Smooth muscle cell (in vitro differentiated cells): ENCODE data around the gene GTF3C5. TPM values are rescaled to one million over a fixed set of nuclear protein-coding genes. Genes with fewer than 3 reads are reported as not detected.
"Not testable (repeated sequence)": the region's sequence is repeated elsewhere in the genome, so short reads cannot be mapped to it uniquely, and the experiment has no call there.

Experiments used
- DNase-seq: peaks from one replicate; lab custom pipeline; 2025; ENCODE audit not compliant: unreplicated experiment; lab: John Stamatoyannopoulos, UW
- H2AFZ ChIP-seq: fragments of 200-600 bp; sonication (generic); 2 replicates; pipeline ENCODE4 v1.6.0; 2016; ENCODE audit warnings: antibody characterized with exemption, low read depth, mild to moderate bottlenecking
- H3F3A ChIP-seq: fragments of 200-600 bp; sonication (generic); 2 replicates; pipeline ENCODE4 v1.6.0; 2017; ENCODE audit warnings: antibody characterized with exemption, low read depth
- H3K27ac ChIP-seq: fragments of 200-600 bp; sonication (generic); 2 replicates; pipeline ENCODE4 v1.5.1; 2016; ENCODE audit warnings: low read depth, mild to moderate bottlenecking
- H3K27me3 ChIP-seq: fragments of 200-600 bp; sonication (generic); 2 replicates; pipeline ENCODE4 v1.6.1; 2016; ENCODE audit warnings: low read depth, mild to moderate bottlenecking
- H3K36me3 ChIP-seq: fragments of 200-600 bp; sonication (generic); 2 replicates; pipeline ENCODE4 v1.5.1; 2016; ENCODE audit warnings: low read depth
- H3K4me1 ChIP-seq: fragments of 200-600 bp; sonication (generic); 2 replicates; pipeline ENCODE4 v1.5.1; 2016; ENCODE audit warnings: low read depth
- H3K4me2 ChIP-seq: fragments of 200-600 bp; sonication (generic); 2 replicates; pipeline ENCODE4 v1.6.0; 2016; ENCODE audit warnings: mild to moderate bottlenecking
- H3K4me3 ChIP-seq: fragments of 200-600 bp; sonication (generic); 2 replicates; pipeline ENCODE4 v1.5.1; 2016; ENCODE audit warnings: mild to moderate bottlenecking
- H3K79me2 ChIP-seq: fragments of 200-600 bp; sonication (generic); 2 replicates; pipeline ENCODE4 v1.6.0; 2016; ENCODE audit warnings: low read depth, mild to moderate bottlenecking
- H3K9ac ChIP-seq: fragments of 200-600 bp; sonication (generic); 2 replicates; pipeline ENCODE4 v1.6.0; 2016; ENCODE audit warnings: low read depth
- H3K9me3 ChIP-seq: fragments of 200-600 bp; sonication (generic); replicated peaks from 2 replicates; pipeline ENCODE4 v1.5.1; 2016; ENCODE audit warnings: low read depth
- H4K20me1 ChIP-seq: fragments of 200-600 bp; sonication (generic); 2 replicates; pipeline ENCODE4 v1.6.0; 2016; ENCODE audit warnings: low read depth
- CTCF ChIP-seq: fragments of 200-600 bp; sonication (generic); IDR thresholded peaks from 2 replicates; pipeline ENCODE4 v1.5.1; 2017; ENCODE audit warnings: borderline replicate concordance, mild to moderate bottlenecking, antibody characterized with exemption; ENCODE audit not compliant: insufficient read depth, poor library complexity, severe bottlenecking
- WGBS: methylation state at CpG from one replicate; pipeline ENCODE4 v1.1.7; 2016; ENCODE audit warnings: low lambda C conversion rate; 5-methylcytosine and 5-hydroxymethylcytosine counted together
- polyA plus RNA-seq: library from polyadenylated mRNA; unstranded; fragments of >200 nt; fragmentation: Nextera tagmentation; extraction: Ambion mirVana; gene quantifications from 2 replicates; pipeline ENCODE4 v1.2.1, GENCODE V29; 2016
- total RNA-seq: library from RNA; depleted of rRNA; stranded (reverse); fragments of >200 nt; gene quantifications from 2 replicates; pipeline ENCODE4 v1.2.3, GENCODE V29; 2014

The GTF3C5 gene
- total and polyA plus RNA-seq, 2 experiments from 2014 or later: 44.2 to 59.0 TPM

GRCh38 chr9:133070985-133071384, 40.2 kb downstream of the GTF3C5 start:
- H4K20me1 ChIP-seq, H2AFZ ChIP-seq, H3K4me3 ChIP-seq, H3K27ac ChIP-seq, H3K36me3 ChIP-seq, H3K79me2 ChIP-seq, H3K9me3 ChIP-seq, H3K4me1 ChIP-seq, H3F3A ChIP-seq, H3K9ac ChIP-seq, H3K4me2 ChIP-seq, H3K27me3 ChIP-seq, DNase-seq: not testable (repeated sequence)
- 93% methylated on average over 9 of the region's 31 CpGs for WGBS

- no peak for TF ChIP-seq CTCF
- Histone ChIP-seq H3K27ac (no peak overlapping the region), H3K9me3 (no peaks in the 10 kb centered on the region)
These were observed 40.8 kb downstream of the GTF3C5 start for GRCh38 chr9:133071484-133072150.

GRCh38 chr9:133072210-133072609, 41.4 kb downstream of the GTF3C5 start:
- not testable (repeated sequence) for H3K27me3 ChIP-seq, H3K4me2 ChIP-seq, H3K36me3 ChIP-seq, H4K20me1 ChIP-seq, H3K4me3 ChIP-seq, H3K27ac ChIP-seq, H3K9me3 ChIP-seq, H2AFZ ChIP-seq, DNase-seq, H3K79me2 ChIP-seq, H3K9ac ChIP-seq
- 93% methylated on average over 5 of the region's 5 CpGs for WGBS
- peaks cover 14% of the 10 kb centered on the region for H3F3A ChIP-seq
- peaks cover 13% of the 10 kb centered on the region for H3K4me1 ChIP-seq

More at GRCh38 chr9:133071484-133072150, 40.8 kb downstream of the GTF3C5 start:
- DNase-seq: no peak
- Histone ChIP-seq H3K4me3 (no peak overlapping the region), H3K27me3 (no peaks in the 10 kb centered on the region), H2AFZ (no peak overlapping the region), H3K4me2 (no peak overlapping the region), H3F3A (peaks cover 11% of the 10 kb centered on the region), H3K9ac (no peak overlapping the region), H3K4me1 (peaks cover 9% of the 10 kb centered on the region), H3K36me3 (no peaks in the 10 kb centered on the region), H4K20me1 (no peaks in the 10 kb centered on the region), H3K79me2 (no peaks in the 10 kb centered on the region)
- 98% methylated on average over 12 of the region's 33 CpGs for WGBS

GRCh38 chr9:133073086-133074014, 42.6 kb downstream of the GTF3C5 start:
- DNase-seq: no peak
- peaks cover 14% of the 10 kb centered on the region for H3F3A ChIP-seq
- H4K20me1 ChIP-seq: no peaks in the 10 kb centered on the region
- H3K27me3 ChIP-seq: no peaks in the 10 kb centered on the region
- H3K79me2 ChIP-seq: no peaks in the 10 kb centered on the region
- no peak for TF ChIP-seq CTCF
- peaks cover 13% of the 10 kb centered on the region for H3K4me1 ChIP-seq
- H3K9ac ChIP-seq: no peak overlapping the region
- H3K4me3 ChIP-seq: no peak overlapping the region
- no peaks in the 10 kb centered on the region for H3K9me3 ChIP-seq
- no peak overlapping the region for H3K27ac ChIP-seq
- 91% methylated on average over 12 of the region's 12 CpGs for WGBS
- no peaks in the 10 kb centered on the region for H3K36me3 ChIP-seq
- no peak overlapping the region for H3K4me2 ChIP-seq
- H2AFZ ChIP-seq: no peak overlapping the region
